GM04504 (cell line): ENCODE measurements around the gene HMG20B.

Experiments used
- DNase-seq: peaks from one replicate; pipeline ENCODE4 v3.0.0-alpha.2; 2012; ENCODE audit warnings: low read depth

Gene HMG20B

GRCh38 chr19:3622224-3622623 lies 49.5 kb downstream of the HMG20B start:
- DNase-seq, result no peak

- no peak for DNase-seq
These were observed 51.0 kb downstream of the HMG20B start for GRCh38 chr19:3623716-3624115.

GRCh38 chr19:3625996-3626472 lies 53.3 kb downstream of the HMG20B start:
- no peak for DNase-seq

GRCh38 chr19:3626473-3627350 lies 54.0 kb downstream of the HMG20B start, which contains the start of gene CACTIN:
Gene CACTIN, minus strand, starts transcription at chr19:3626790. Its CDS starts 28 bp downstream, at chr19:3626762.
- peak; percentile 95 for DNase-seq

GRCh38 chr19:3627351-3627723 lies 54.6 kb downstream of the HMG20B start:
- DNase-seq, result no peak
